Fibroblast of lung (primary cell): Measurements from ENCODE around the gene RYR2.

Source experiments
- EZH2 ChIP-seq: IDR thresholded peaks from 2 replicates; pipeline ENCODE4 v1.5.1; 2012; ENCODE audit warnings: low read length, control low read depth, mild to moderate bottlenecking; ENCODE audit errors: missing control alignments
- TF ChIP-seq, protein P1 (sequence below), 2 donors: IDR thresholded peaks in 1 of 2; conservative IDR thresholded peaks in 1 of 2; 1 replicate in 1 of 2; 2 replicates in 1 of 2; pipeline ENCODE4 v1.5.1; 2011 to 2012; ENCODE audit warnings: low read length in 2 of 2, control low read depth in 1 of 2, inconsistent platforms in 1 of 2, low read depth in 1 of 2, mild to moderate bottlenecking in 1 of 2

DNA sequence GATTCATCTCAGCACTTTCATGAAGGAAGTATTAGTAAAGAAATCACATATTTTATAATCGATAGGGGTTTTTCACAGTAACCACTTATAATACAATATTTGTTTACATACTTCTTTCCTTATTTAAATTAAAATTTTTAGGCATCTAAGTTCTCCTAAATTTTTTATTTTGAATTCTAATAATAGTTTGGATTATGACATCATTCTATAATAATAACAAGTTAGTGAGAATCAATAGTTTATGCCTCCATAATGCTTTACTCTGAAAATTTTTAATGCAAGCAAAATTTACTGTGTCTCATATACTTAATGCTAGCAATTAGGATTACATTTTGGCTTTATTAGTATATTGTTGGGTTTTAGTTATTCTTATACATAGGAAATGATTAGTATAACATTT, 596.6 kb downstream of the RYR2 start:
- TF ChIP-seq, protein P1, sequence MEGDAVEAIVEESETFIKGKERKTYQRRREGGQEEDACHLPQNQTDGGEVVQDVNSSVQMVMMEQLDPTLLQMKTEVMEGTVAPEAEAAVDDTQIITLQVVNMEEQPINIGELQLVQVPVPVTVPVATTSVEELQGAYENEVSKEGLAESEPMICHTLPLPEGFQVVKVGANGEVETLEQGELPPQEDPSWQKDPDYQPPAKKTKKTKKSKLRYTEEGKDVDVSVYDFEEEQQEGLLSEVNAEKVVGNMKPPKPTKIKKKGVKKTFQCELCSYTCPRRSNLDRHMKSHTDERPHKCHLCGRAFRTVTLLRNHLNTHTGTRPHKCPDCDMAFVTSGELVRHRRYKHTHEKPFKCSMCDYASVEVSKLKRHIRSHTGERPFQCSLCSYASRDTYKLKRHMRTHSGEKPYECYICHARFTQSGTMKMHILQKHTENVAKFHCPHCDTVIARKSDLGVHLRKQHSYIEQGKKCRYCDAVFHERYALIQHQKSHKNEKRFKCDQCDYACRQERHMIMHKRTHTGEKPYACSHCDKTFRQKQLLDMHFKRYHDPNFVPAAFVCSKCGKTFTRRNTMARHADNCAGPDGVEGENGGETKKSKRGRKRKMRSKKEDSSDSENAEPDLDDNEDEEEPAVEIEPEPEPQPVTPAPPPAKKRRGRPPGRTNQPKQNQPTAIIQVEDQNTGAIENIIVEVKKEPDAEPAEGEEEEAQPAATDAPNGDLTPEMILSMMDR (conservative IDR thresholded peaks at IDR 0.05 in 1 of 2, IDR thresholded peaks at IDR 0.05 in 1 of 2; ENCODE audit: low read depth in 1 of 2, low read length in 2 of 2) = no peak
- TF ChIP-seq EZH2 = no peak
